NT2/D1 (cell line): ENCODE results near the gene SPART.

Experiments
- SUZ12 ChIP-seq: IDR thresholded peaks from 2 replicates; pipeline ENCODE4 v1.6.1; 2011; ENCODE audit not compliant: insufficient read length, insufficient read depth; ENCODE audit errors: extremely low read depth
- ZNF274 ChIP-seq: IDR thresholded peaks from 2 replicates; pipeline ENCODE4 v1.6.1; 2011; ENCODE audit warnings: mild to moderate bottlenecking, low read depth, low read length

- no peak for TF ChIP-seq ZNF274
- TF ChIP-seq SUZ12 = no peak
Measured at GRCh38 chr13:36362914-36363313, 16.7 kb upstream of the SPART start.
